ENCODE data around the gene ABI3BP. TPM values are rescaled to one million over a fixed set of nuclear protein-coding genes. Genes with fewer than 3 reads are reported as not detected.

Gene ABI3BP
- total and polyA plus RNA-seq, 4 donors, result 1.9 to 4.2 (median 2.4) TPM

- H3K27ac ChIP-seq (ENCODE audit: low read depth in 1 of 2, low read length in 2 of 2), result no peak overlapping the region
- no peaks in the 10 kb centered on the region for H3K4me1 ChIP-seq (ENCODE audit: control insufficient read depth in 4 of 4, insufficient read depth in 4 of 4, low read length in 3 of 4)
- H3K36me3 ChIP-seq (ENCODE audit: control insufficient read depth in 4 of 4, insufficient read depth in 3 of 4, low read depth in 1 of 4, low read length in 3 of 4), result no peaks in the 10 kb centered on the region
- TF ChIP-seq JUND (IDR thresholded peaks at IDR 0.05), result no peak
- TF ChIP-seq FOXA1 (IDR thresholded peaks at IDR 0.05), result no peak
- no peak for TF ChIP-seq TAF1 (conservative IDR thresholded peaks at IDR 0.05)
- no peak for TF ChIP-seq HNF4G (IDR thresholded peaks at IDR 0.05)
- TF ChIP-seq NR2F2 (IDR thresholded peaks at IDR 0.05), result no peak
- no peak for TF ChIP-seq GABPA (IDR thresholded peaks at IDR 0.05 in 1 of 2, conservative IDR thresholded peaks at IDR 0.05 in 1 of 2)
- no peak for TF ChIP-seq YY1 (IDR thresholded peaks at IDR 0.05)
- TF ChIP-seq MAX (IDR thresholded peaks at IDR 0.05), result no peak
- no peak for TF ChIP-seq SP1 (IDR thresholded peaks at IDR 0.05)
- no peak for TF ChIP-seq FOXA2 (IDR thresholded peaks at IDR 0.05)
- peaks cover 0 to 2% (median 0%) of the 10 kb centered on the region in 4 donors for H3K27me3 ChIP-seq (ENCODE audit: control insufficient read depth in 4 of 4, insufficient read depth in 4 of 4, low read length in 3 of 4)
- WGBS, result 97% methylated on average over 1 of the region's 1 CpG
- H3K4me3 ChIP-seq (ENCODE audit: low read depth in 1 of 3, low read length in 3 of 3), result no peak overlapping the region
- H3K9me3 ChIP-seq (ENCODE audit: control insufficient read depth in 4 of 4, low read length in 3 of 4), result no peaks in the 10 kb centered on the region
- no peak overlapping the region for H3K9ac ChIP-seq (ENCODE audit: low read depth in 1 of 2, low read length in 2 of 2)
- no peak for DNase-seq (ENCODE audit: low spot score)
Measured at GRCh38 chr3:100810671-100811070, 182.6 kb downstream of the ABI3BP start.

- Histone ChIP-seq H3K9ac (ENCODE audit: low read depth in 1 of 2, low read length in 2 of 2) (no peak overlapping the region), H3K4me3 (ENCODE audit: low read depth in 1 of 3, low read length in 3 of 3) (no peak overlapping the region), H3K27me3 (ENCODE audit: control insufficient read depth in 4 of 4, insufficient read depth in 4 of 4, low read length in 3 of 4) (peaks cover 0 to 2% (median 0%) of the 10 kb centered on the region in 4 donors), H3K9me3 (ENCODE audit: control insufficient read depth in 4 of 4, low read length in 3 of 4) (peaks cover 0 to 7% (median 1%) of the 10 kb centered on the region in 4 donors), H3K4me1 (ENCODE audit: control insufficient read depth in 4 of 4, insufficient read depth in 4 of 4, low read length in 3 of 4) (no peaks in the 10 kb centered on the region), H3K36me3 (ENCODE audit: control insufficient read depth in 4 of 4, insufficient read depth in 3 of 4, low read depth in 1 of 4, low read length in 3 of 4) (peaks cover 0 to 2% (median 0%) of the 10 kb centered on the region in 4 donors), H3K27ac (ENCODE audit: low read depth in 1 of 2, low read length in 2 of 2) (no peak overlapping the region)
- 70% methylated on average over 2 of the region's 2 CpGs for WGBS
- TF ChIP-seq MAX (IDR thresholded peaks at IDR 0.05), result no peak
- TF ChIP-seq CTCF (IDR thresholded peaks at IDR 0.05; ENCODE audit: low read depth, low read length, missing input control), result no peak
- no peak for TF ChIP-seq RAD21 (IDR thresholded peaks at IDR 0.05)
- DNase-seq (ENCODE audit: low spot score), result no peak
Measured at GRCh38 chr3:100804631-100805030, 188.6 kb downstream of the ABI3BP start.

- no peak for DNase-seq (ENCODE audit: low spot score)
- Histone ChIP-seq H3K4me3 (ENCODE audit: low read depth in 1 of 3, low read length in 3 of 3) (no peak overlapping the region), H3K9ac (ENCODE audit: low read depth in 1 of 2, low read length in 2 of 2) (no peak overlapping the region)
- TF ChIP-seq ZBTB33 (IDR thresholded peaks at IDR 0.05), result no peak
- TF ChIP-seq ATF3 (IDR thresholded peaks at IDR 0.05), result no peak
- TF ChIP-seq YY1 (IDR thresholded peaks at IDR 0.05), result no peak
- no peak for TF ChIP-seq MAX (IDR thresholded peaks at IDR 0.05)
- TF ChIP-seq HNF4G (IDR thresholded peaks at IDR 0.05), result no peak
- TF ChIP-seq TAF1 (conservative IDR thresholded peaks at IDR 0.05), result no peak
- no peak for TF ChIP-seq JUND (IDR thresholded peaks at IDR 0.05)
- TF ChIP-seq RAD21 (IDR thresholded peaks at IDR 0.05), result no peak
- no peak for TF ChIP-seq FOXA2 (IDR thresholded peaks at IDR 0.05)
- no peak for TF ChIP-seq SP1 (IDR thresholded peaks at IDR 0.05)
- no peak for TF ChIP-seq EGR1 (IDR thresholded peaks at IDR 0.05; ENCODE audit: low read depth in 2 of 2)
- no peak for TF ChIP-seq GABPA (IDR thresholded peaks at IDR 0.05 in 1 of 2, conservative IDR thresholded peaks at IDR 0.05 in 1 of 2)
- no peak for TF ChIP-seq HNF4A (conservative IDR thresholded peaks at IDR 0.05)
- no peak for TF ChIP-seq NR2F2 (IDR thresholded peaks at IDR 0.05)
- TF ChIP-seq CTCF (IDR thresholded peaks at IDR 0.05; ENCODE audit: low read depth, low read length, missing input control), result no peak
- no peak for TF ChIP-seq FOXA1 (IDR thresholded peaks at IDR 0.05)
Measured at GRCh38 chr3:100803711-100804110, 189.5 kb downstream of the ABI3BP start.

More at GRCh38 chr3:100803711-100804110, 189.5 kb downstream of the ABI3BP start:
- H3K9me3 ChIP-seq (ENCODE audit: control insufficient read depth in 4 of 4, low read length in 3 of 4), result peaks cover 0 to 7% (median 1%) of the 10 kb centered on the region in 4 donors
- no peaks in the 10 kb centered on the region for H3K4me1 ChIP-seq (ENCODE audit: control insufficient read depth in 4 of 4, insufficient read depth in 4 of 4, low read length in 3 of 4)
- peaks cover 0 to 2% (median 0%) of the 10 kb centered on the region in 4 donors for H3K36me3 ChIP-seq (ENCODE audit: control insufficient read depth in 4 of 4, insufficient read depth in 3 of 4, low read depth in 1 of 4, low read length in 3 of 4)
- H3K27ac ChIP-seq (ENCODE audit: low read depth in 1 of 2, low read length in 2 of 2), result no peak overlapping the region
- peaks cover 0 to 2% (median 0%) of the 10 kb centered on the region in 4 donors for H3K27me3 ChIP-seq (ENCODE audit: control insufficient read depth in 4 of 4, insufficient read depth in 4 of 4, low read length in 3 of 4)
